Astrocyte (in vitro differentiated cells and primary cell): ENCODE results near the gene FIZ1.

Experiments used
- CTCF ChIP-seq: IDR thresholded peaks from 2 replicates; pipeline ENCODE4 v1.5.1; 2011; ENCODE audit warnings: low read depth, mild to moderate bottlenecking, inconsistent platforms, low read length, moderate library complexity; ENCODE audit not compliant: insufficient read depth
- EZH2 ChIP-seq: IDR thresholded peaks from 2 replicates; pipeline ENCODE4 v1.6.1; 2012; ENCODE audit warnings: mild to moderate bottlenecking, low read length, inconsistent platforms; ENCODE audit not compliant: insufficient read depth

GRCh38 chr19:55621673-55622231 lies 22.4 kb upstream of the FIZ1 start:
- TF ChIP-seq EZH2 (no peak), CTCF (no peak)
